Measurements from ENCODE around the gene PRLR.
"Not testable (repeated sequence)": the region's sequence is repeated elsewhere in the genome, so short reads cannot be mapped to it uniquely, and the experiment has no call there.

PRLR gene

GRCh38 chr5:35112300-35112699 is 118.0 kb downstream of the PRLR start:
- TF ChIP-seq, protein P1, sequence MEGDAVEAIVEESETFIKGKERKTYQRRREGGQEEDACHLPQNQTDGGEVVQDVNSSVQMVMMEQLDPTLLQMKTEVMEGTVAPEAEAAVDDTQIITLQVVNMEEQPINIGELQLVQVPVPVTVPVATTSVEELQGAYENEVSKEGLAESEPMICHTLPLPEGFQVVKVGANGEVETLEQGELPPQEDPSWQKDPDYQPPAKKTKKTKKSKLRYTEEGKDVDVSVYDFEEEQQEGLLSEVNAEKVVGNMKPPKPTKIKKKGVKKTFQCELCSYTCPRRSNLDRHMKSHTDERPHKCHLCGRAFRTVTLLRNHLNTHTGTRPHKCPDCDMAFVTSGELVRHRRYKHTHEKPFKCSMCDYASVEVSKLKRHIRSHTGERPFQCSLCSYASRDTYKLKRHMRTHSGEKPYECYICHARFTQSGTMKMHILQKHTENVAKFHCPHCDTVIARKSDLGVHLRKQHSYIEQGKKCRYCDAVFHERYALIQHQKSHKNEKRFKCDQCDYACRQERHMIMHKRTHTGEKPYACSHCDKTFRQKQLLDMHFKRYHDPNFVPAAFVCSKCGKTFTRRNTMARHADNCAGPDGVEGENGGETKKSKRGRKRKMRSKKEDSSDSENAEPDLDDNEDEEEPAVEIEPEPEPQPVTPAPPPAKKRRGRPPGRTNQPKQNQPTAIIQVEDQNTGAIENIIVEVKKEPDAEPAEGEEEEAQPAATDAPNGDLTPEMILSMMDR (IDR thresholded peaks at IDR 0.05; ENCODE audit: extremely low read depth, missing control alignments), result no peak
- no peak for DNase-seq (ENCODE audit: low spot score)

GRCh38 chr5:35104550-35104949 is 125.7 kb downstream of the PRLR start:
- not testable (repeated sequence) for DNase-seq (ENCODE audit: low spot score)

- TF ChIP-seq, protein P1 (IDR thresholded peaks at IDR 0.05; ENCODE audit: extremely low read depth, missing control alignments), result no peak
- no peak for DNase-seq (ENCODE audit: low spot score)
Observed at GRCh38 chr5:35103637-35104299, 126.5 kb downstream of the PRLR start.

GRCh38 chr5:35101720-35102119 is 128.6 kb downstream of the PRLR start:
- DNase-seq (ENCODE audit: low spot score), result not testable (repeated sequence)

GRCh38 chr5:35101016-35101415 is 129.3 kb downstream of the PRLR start:
- TF ChIP-seq, protein P1 (IDR thresholded peaks at IDR 0.05; ENCODE audit: extremely low read depth, missing control alignments), result no peak
- DNase-seq (ENCODE audit: low spot score), result no peak

DNA sequence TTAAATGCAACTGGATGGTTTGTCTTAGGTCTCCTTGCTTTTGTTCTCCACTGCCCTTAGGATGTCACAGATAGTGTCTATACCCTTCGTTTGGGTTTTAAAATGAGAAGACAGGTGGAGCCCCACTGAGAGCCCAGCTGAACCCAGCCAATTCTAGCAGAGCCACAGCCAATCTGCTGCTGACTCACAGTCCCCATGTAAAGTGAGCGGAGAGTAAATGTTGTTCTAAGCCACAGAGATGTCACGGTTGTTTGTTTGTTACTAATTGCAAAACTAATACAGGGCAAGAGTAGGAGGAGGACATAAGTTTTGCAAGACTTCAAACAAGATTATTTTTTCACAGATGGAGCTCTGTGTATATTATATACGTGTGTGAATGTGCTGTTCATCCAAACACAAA is 132.1 kb downstream of the PRLR start:
- TF ChIP-seq, protein P1 (IDR thresholded peaks at IDR 0.05; ENCODE audit: extremely low read depth, missing control alignments), result no peak
- DNase-seq (ENCODE audit: low spot score), result no peak

DNA sequence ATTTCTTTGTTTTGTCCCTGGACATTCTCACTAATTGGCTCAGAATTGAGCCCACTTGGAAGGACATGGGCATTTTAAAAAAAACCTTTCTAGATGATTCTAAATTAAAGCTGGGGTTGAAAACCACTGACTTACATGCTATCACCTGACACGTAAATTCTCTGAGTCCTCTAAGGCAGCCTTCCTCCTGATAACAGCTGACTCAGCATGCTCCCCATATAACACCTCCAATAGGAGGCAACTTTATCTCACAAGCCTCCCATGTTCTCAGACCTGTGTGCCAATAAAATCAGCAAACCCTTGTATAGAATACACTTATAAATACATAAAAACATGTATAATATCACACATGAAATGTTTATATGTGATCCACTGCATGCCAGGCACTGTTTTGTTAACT is 133.4 kb downstream of the PRLR start:
- TF ChIP-seq, protein P1 (IDR thresholded peaks at IDR 0.05; ENCODE audit: extremely low read depth, missing control alignments), result no peak

DNA sequence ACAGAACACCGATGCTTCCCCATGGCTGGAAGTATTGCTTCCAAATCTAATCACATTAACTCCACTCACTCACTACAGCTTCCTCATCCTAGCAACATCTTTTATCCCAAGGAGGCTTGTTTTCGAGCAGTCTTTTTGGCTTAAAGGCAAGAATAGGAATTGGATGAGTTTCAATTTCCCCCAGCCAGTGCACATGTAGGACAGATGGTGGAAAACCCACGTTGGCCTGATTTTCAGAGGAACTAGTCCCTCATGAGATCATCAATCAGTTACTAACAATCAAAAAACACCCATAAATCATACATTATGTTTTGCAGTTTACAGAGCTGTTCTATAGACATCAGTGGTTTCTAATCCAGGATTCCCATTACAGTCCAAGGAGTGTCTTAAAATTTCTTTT is 134.1 kb downstream of the PRLR start:
- TF ChIP-seq, protein P1 (IDR thresholded peaks at IDR 0.05; ENCODE audit: extremely low read depth, missing control alignments), result no peak
- DNase-seq (ENCODE audit: low spot score), result no peak

More for the DNA sequence above, 133.4 kb downstream of the PRLR start:
- DNase-seq (ENCODE audit: low spot score), result no peak

Data from GM20000 (cell line).